CD4-positive, alpha-beta T cell (primary cell): ENCODE results near the gene MCTP1. TPM values are rescaled to one million over a fixed set of nuclear protein-coding genes. Genes with fewer than 3 reads are reported as not detected.

Experiments
- ATAC-seq: fragments of 200-7000 bp; cut with Tn5 transposase; one replicate; pipeline ENCODE4 v1.10.0; 2022; ENCODE audit warnings: mild to moderate bottlenecking; ENCODE audit not compliant: poor library complexity
- CTCF ChIA-PET: fragments of 350-600 bp; sonication (Branson Sonifier 250); formaldehyde crosslinking; loops from one replicate; lab custom pipeline; 2021; ENCODE audit warnings: antibody characterized with exemption, inconsistent platforms; lab: Charles Lee
- POLR2A ChIA-PET: fragments of 350-600 bp; sonication (Branson Sonifier 250); formaldehyde crosslinking; loops from one replicate; lab custom pipeline; 2021; ENCODE audit warnings: antibody characterized with exemption, inconsistent platforms; lab: Charles Lee
- DNase-seq, 14 experiments: peaks; one replicate each; pipeline ENCODE4 v3.0.0-alpha.2; 2013 to 2020; ENCODE audit warnings: mixed read lengths in 2 of 14
- H3K27ac ChIP-seq, 2 donors: one replicate each; pipeline versions ENCODE4 v1.5.1 to v1.7.0; 2013; ENCODE audit warnings: low read length in 2 of 2, low read depth in 1 of 2, mild to moderate bottlenecking in 1 of 2
- H3K27me3 ChIP-seq, 2 experiments: 1 replicate in 1 of 2; 2 replicates in 1 of 2; pipeline versions ENCODE4 v1.6.1 to v1.7.0; 2013; ENCODE audit warnings: low read length in 2 of 2, control low read depth in 1 of 2, mild to moderate bottlenecking in 1 of 2, moderate library complexity in 1 of 2; ENCODE audit not compliant: insufficient read depth in 2 of 2, control insufficient read depth in 1 of 2
- H3K36me3 ChIP-seq: one replicate; pipeline ENCODE4 v1.6.1; 2013; ENCODE audit warnings: low read length, control low read depth; ENCODE audit not compliant: insufficient read depth
- H3K4me1 ChIP-seq: one replicate; pipeline ENCODE4 v1.6.1; 2013; ENCODE audit warnings: low read length, control low read depth; ENCODE audit not compliant: insufficient read depth
- H3K4me3 ChIP-seq: one replicate; pipeline ENCODE4 v1.5.1; 2013; ENCODE audit warnings: mild to moderate bottlenecking, low read length, moderate library complexity
- H3K9me3 ChIP-seq, 2 experiments: 1 replicate in 1 of 2; 2 replicates in 1 of 2; pipeline versions ENCODE4 v1.6.1 to v1.7.0; 2013; ENCODE audit warnings: low read length in 2 of 2, mild to moderate bottlenecking in 2 of 2, control low read depth in 1 of 2, moderate library complexity in 1 of 2; ENCODE audit not compliant: control insufficient read depth in 1 of 2, insufficient read depth in 1 of 2
- H3K27ac Mint-ChIP-seq: one replicate; pipeline ENCODE4 v1.8.0; 2020; ENCODE audit warnings: mixed read lengths
- H3K27me3 Mint-ChIP-seq: one replicate; pipeline ENCODE4 v1.8.0; 2021; ENCODE audit warnings: mixed read lengths
- H3K36me3 Mint-ChIP-seq: one replicate; pipeline ENCODE4 v1.8.0; 2021; ENCODE audit warnings: low read depth, mixed read lengths
- H3K4me1 Mint-ChIP-seq: one replicate; pipeline ENCODE4 v1.8.0; 2021; ENCODE audit warnings: low read depth, mixed read lengths
- H3K4me3 Mint-ChIP-seq: one replicate; pipeline ENCODE4 v1.8.0; 2020; ENCODE audit warnings: mild to moderate bottlenecking, mixed read lengths
- H3K9me3 Mint-ChIP-seq: one replicate; pipeline ENCODE4 v1.8.0; 2020; ENCODE audit warnings: mixed read lengths
- CTCF ChIP-seq: fragments of 200-600 bp; IDR thresholded peaks from one replicate; pipeline ENCODE4 v1.8.0; 2022; ENCODE audit warnings: antibody characterized with exemption, mild to moderate bottlenecking
- intact Hi-C, 2 experiments: fragments of 100-400 bp; cut with DNase I in 1 of 2; cut with micrococcal nuclease in 1 of 2; formaldehyde crosslinking; loops; one replicate each; pipeline versions ENCODE4 v1.15.1 to v1.9.0; 2023 to 2025; cut with DNase I, micrococcal nuclease
- total RNA-seq, 174 experiments: library from RNA in 2 of 174; stranded (reverse) in 2 of 174; gene quantifications; one replicate each; pipeline ENCODE4 v1.2.3 and lab custom pipeline; 2021 to 2026

The MCTP1 gene
- total RNA-seq, 2 experiments from 2014 or later = 2.1 to 2.7 TPM

- Mint-ChIP-seq H3K4me3 (no peak overlapping the region), H3K4me1 (no peaks in the 10 kb centered on the region), H3K9me3 (no peaks in the 10 kb centered on the region), H3K36me3 (no peaks in the 10 kb centered on the region), H3K27me3 (no peaks in the 10 kb centered on the region), H3K27ac (no peak overlapping the region)
- no peak for TF ChIP-seq CTCF
- no peaks in the 10 kb centered on the region for H3K4me1 ChIP-seq
- DNase-seq = no peak
- ATAC-seq = no peak
- intact Hi-C loops = no loop called here
- POLR2A ChIA-PET = no interaction called here
- CTCF ChIA-PET = no interaction called here
- H3K36me3 ChIP-seq = no peaks in the 10 kb centered on the region
- no peak overlapping the region for H3K27ac ChIP-seq
- H3K4me3 ChIP-seq = no peak overlapping the region
- no peaks in the 10 kb centered on the region for H3K27me3 ChIP-seq
- H3K9me3 ChIP-seq = no peaks in the 10 kb centered on the region
Measured at GRCh38 chr5:94869921-94870320, 415.0 kb downstream of the MCTP1 start.

GRCh38 chr5:94863951-94864350 is 420.9 kb downstream of the MCTP1 start:
- Mint-ChIP-seq H3K4me1 (no peaks in the 10 kb centered on the region), H3K36me3 (no peaks in the 10 kb centered on the region), H3K27me3 (no peaks in the 10 kb centered on the region), H3K27ac (no peak overlapping the region), H3K9me3 (no peaks in the 10 kb centered on the region), H3K4me3 (no peak overlapping the region)
- ChIA-PET CTCF (no interaction called here), POLR2A (no interaction called here)
- H3K4me3 ChIP-seq = no peak overlapping the region
- ATAC-seq = no peak
- H3K9me3 ChIP-seq = no peaks in the 10 kb centered on the region
- no peaks in the 10 kb centered on the region for H3K27me3 ChIP-seq
- H3K4me1 ChIP-seq = no peaks in the 10 kb centered on the region
- no peak for DNase-seq
- TF ChIP-seq CTCF = no peak
- no peak overlapping the region for H3K27ac ChIP-seq
- intact Hi-C loops = no loop called here
- H3K36me3 ChIP-seq = no peaks in the 10 kb centered on the region

GRCh38 chr5:94857111-94857510 is 427.8 kb downstream of the MCTP1 start:
- no peaks in the 10 kb centered on the region for H3K36me3 ChIP-seq
- H3K27me3 Mint-ChIP-seq = no peaks in the 10 kb centered on the region
- H3K4me1 Mint-ChIP-seq = no peaks in the 10 kb centered on the region
- ATAC-seq (no peak), DNase-seq (no peak)
- intact Hi-C loops = no loop called here
- H3K27ac Mint-ChIP-seq = no peak overlapping the region
- ChIA-PET POLR2A (interaction anchor here (0.6 kb wide), 1 partner anchor 9 kb away, joined by 3 read pairs; no protein-coding TSS in a partner anchor), CTCF (no interaction called here)
- no peak overlapping the region for H3K4me3 Mint-ChIP-seq
- H3K9me3 ChIP-seq = no peaks in the 10 kb centered on the region
- H3K27me3 ChIP-seq = no peaks in the 10 kb centered on the region
- no peaks in the 10 kb centered on the region for H3K4me1 ChIP-seq
- H3K9me3 Mint-ChIP-seq = no peaks in the 10 kb centered on the region
- no peak overlapping the region for H3K27ac ChIP-seq
- H3K4me3 ChIP-seq = no peak overlapping the region
- TF ChIP-seq CTCF = no peak
- H3K36me3 Mint-ChIP-seq = no peaks in the 10 kb centered on the region
